Mucosa of descending colon (tissue), 3 donors: ENCODE results near the gene IDH2. TPM values are rescaled to one million over a fixed set of nuclear protein-coding genes. Genes with fewer than 3 reads are reported as not detected.

ENCODE experiments used
- ATAC-seq: fragments of 200-7000 bp; cut with Tn5 transposase; one replicate; pipeline ENCODE4 v1.9.1; 2020; ENCODE audit warnings: mild to moderate bottlenecking, moderate library complexity
- DNase-seq, 3 donors: peaks; one replicate each; pipeline ENCODE4 v3.0.0-alpha.2; 2020
- H3K36me3 ChIP-seq: fragments of 200-600 bp; one replicate; pipeline ENCODE4 v1.8.0; 2021; ENCODE audit warnings: low read depth, mild to moderate bottlenecking
- H3K4me1 ChIP-seq: fragments of 200-600 bp; one replicate; pipeline ENCODE4 v1.8.0; 2021; ENCODE audit warnings: low read depth, mild to moderate bottlenecking
- H3K4me3 ChIP-seq: fragments of 200-600 bp; one replicate; pipeline ENCODE4 v1.8.0; 2021; ENCODE audit warnings: mild to moderate bottlenecking
- H3K9me3 ChIP-seq: fragments of 200-600 bp; one replicate; pipeline ENCODE4 v1.8.0; 2021; ENCODE audit warnings: mild to moderate bottlenecking
- CTCF ChIP-seq: fragments of 200-600 bp; IDR thresholded peaks from one replicate; pipeline ENCODE4 v1.8.0; 2022; ENCODE audit warnings: antibody characterized with exemption, mild to moderate bottlenecking
- intact Hi-C, 2 donors: fragments of 100-400 bp; cut with DNase I in 1 of 2; cut with micrococcal nuclease in 1 of 2; formaldehyde crosslinking; loops; one replicate each; pipeline versions ENCODE4 v1.11.0 to v1.11.1; 2022; cut with DNase I, micrococcal nuclease
- total RNA-seq, 3 donors: library from RNA; stranded (reverse); fragmentation: NEBNext Ultra II Directional in 2 of 3; extraction: Animal tissue kit (Norgen Biotek cat#: 25700) in 2 of 3; gene quantifications; one replicate each; pipeline versions ENCODE4 v1.2.1 to v1.2.4, GENCODE V29; 2021 to 2023
- donor health status: DM: no; HTN: no; CAD: no; lungs with moderate emphysema.
- donor health status: DM: no; HTN: no; CAD: no.
- donor health status: DM: no; HTN: yes; CAD: no.

IDH2 gene
- total RNA-seq, 3 donors from 2014 or later, result 84.8 to 262 (median 124) TPM

GRCh38 chr15:90067181-90067952 lies 34.9 kb downstream of the IDH2 start:
- Histone ChIP-seq H3K36me3 (no peaks in the 10 kb centered on the region), H3K9me3 (no peaks in the 10 kb centered on the region), H3K4me1 (peaks cover 6% of the 10 kb centered on the region), H3K4me3 (no peak overlapping the region)
- DNase-seq, result peak in 2 of 3 donors; percentile 38 to 57
- intact Hi-C loops, result no loop called here
- ATAC-seq, result no peak
- no peak for TF ChIP-seq CTCF

- no peak for TF ChIP-seq CTCF
- intact Hi-C loops, result no loop called here
- ATAC-seq, result no peak
- Histone ChIP-seq H3K9me3 (no peaks in the 10 kb centered on the region), H3K4me1 (peaks cover 22% of the 10 kb centered on the region), H3K36me3 (no peaks in the 10 kb centered on the region), H3K4me3 (no peak overlapping the region)
- DNase-seq, result no peak
These were observed 36.6 kb downstream of the IDH2 start for GRCh38 chr15:90065682-90066049.

- no peaks in the 10 kb centered on the region for H3K36me3 ChIP-seq
- H3K4me3 ChIP-seq, result no peak overlapping the region
- ATAC-seq (no peak), DNase-seq (peak; percentile 43 to 75 (median 48))
- peaks cover 26% of the 10 kb centered on the region for H3K4me1 ChIP-seq
- intact Hi-C loops, result no loop called here
- no peak for TF ChIP-seq CTCF
- H3K9me3 ChIP-seq, result no peaks in the 10 kb centered on the region
These were observed 37.2 kb downstream of the IDH2 start for GRCh38 chr15:90064911-90065681.

DNA sequence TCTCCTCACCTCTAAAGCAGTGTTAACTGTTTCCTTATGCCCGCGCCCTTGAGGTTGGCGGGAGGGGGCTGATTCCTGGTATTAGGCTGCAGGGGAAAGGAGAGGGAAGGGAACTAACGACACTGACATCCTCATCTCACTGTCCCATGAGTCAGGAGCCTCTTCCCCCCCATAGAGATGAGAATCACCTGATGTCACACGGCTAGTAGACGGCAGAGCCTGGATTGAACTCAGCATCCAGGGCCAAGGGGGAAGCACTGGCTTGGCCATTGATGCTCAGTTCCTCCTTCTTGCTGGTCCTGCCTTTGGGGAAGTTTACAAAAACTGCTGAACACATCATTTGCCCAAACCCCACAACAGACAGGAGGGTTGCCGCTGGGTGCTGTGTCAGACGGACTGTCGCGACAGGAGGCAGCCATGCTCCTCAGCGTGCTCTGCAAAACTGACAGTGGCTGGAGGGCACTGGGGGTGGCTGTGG lies 38.5 kb downstream of the IDH2 start:
- TF ChIP-seq CTCF, result no peak
- Histone ChIP-seq H3K4me1 (peaks cover 38% of the 10 kb centered on the region), H3K36me3 (no peaks in the 10 kb centered on the region), H3K4me3 (no peak overlapping the region), H3K9me3 (no peaks in the 10 kb centered on the region)
- peak in 2 of 3 donors; percentile 47 to 70 for DNase-seq
- intact Hi-C loops, result no loop called here
- no peak for ATAC-seq

DNA sequence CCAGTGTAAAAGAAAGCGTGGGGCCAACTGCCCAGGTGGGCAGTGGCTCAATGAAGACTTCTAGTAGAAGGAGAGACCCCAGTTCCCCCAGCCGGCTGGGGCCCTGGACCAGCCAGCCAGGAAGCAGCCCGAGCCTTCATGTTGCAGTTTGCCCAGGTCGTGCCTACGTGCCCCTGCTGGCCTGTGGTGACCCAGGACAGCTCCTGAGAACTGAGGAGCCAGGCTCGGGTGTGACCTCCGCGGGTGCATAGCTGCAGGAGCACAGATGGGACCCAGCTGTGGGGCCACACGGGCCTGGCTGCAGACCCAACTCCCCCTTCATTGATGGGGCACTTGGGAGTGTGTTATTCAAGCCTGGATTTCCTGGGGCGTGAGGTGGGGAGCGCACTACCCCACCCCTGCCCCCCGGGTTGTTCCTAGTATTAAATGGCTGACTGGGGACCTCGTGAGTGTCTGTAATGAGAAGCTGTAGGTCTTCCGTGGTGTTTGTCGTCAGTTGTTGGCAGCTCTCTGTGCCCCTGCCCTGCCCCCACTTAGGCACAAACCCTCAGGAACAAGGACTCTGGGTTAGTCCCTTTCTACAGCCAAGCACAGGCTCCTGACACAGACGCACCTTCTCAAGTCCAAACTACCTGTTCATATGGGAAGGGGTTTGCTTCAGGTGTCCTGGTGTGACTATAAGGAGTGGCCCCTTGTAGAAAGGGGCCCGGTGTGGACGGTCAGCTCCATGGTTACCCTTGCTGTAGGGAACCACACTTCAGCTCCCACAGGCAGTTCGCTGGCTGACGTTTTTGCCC lies 39.1 kb downstream of the IDH2 start:
- intact Hi-C loops, result no loop called here
- Histone ChIP-seq H3K36me3 (no peaks in the 10 kb centered on the region), H3K4me1 (peaks cover 40% of the 10 kb centered on the region), H3K9me3 (no peaks in the 10 kb centered on the region), H3K4me3 (no peak overlapping the region)
- no peak for ATAC-seq
- no peak for TF ChIP-seq CTCF
- DNase-seq, result peak in 2 of 3 donors; percentile 42 to 62
